HepG2 (cell line): Measurements from ENCODE around the gene MYOM1. TPM values are rescaled to one million over a fixed set of nuclear protein-coding genes. Genes with fewer than 3 reads are reported as not detected.

Source experiments
- HOXA7 ChIP-seq: sonication (generic); formaldehyde crosslinking; IDR thresholded peaks from 2 replicates; pipeline ENCODE4 v1.8.1; 2022; ENCODE audit warnings: mild to moderate bottlenecking, missing genetic modification reagents, moderate library complexity
- KMT2A ChIP-seq: sonication (generic); formaldehyde crosslinking; IDR thresholded peaks from 2 replicates; pipeline ENCODE4 v1.4.0; 2020; ENCODE audit warnings: missing genetic modification reagents
- NAIF1 ChIP-seq: sonication (generic); formaldehyde crosslinking; IDR thresholded peaks from 2 replicates; pipeline ENCODE4 v1.5.0; 2020; ENCODE audit warnings: mild to moderate bottlenecking, missing genetic modification reagents, borderline replicate concordance
- REXO4 ChIP-seq: sonication (generic); formaldehyde crosslinking; IDR thresholded peaks from 2 replicates; pipeline ENCODE4 v1.8.0; 2022; ENCODE audit warnings: missing genetic modification reagents, mild to moderate bottlenecking, borderline replicate concordance
- TBP ChIP-seq: sonication (generic); formaldehyde crosslinking; IDR thresholded peaks from 2 replicates; pipeline ENCODE4 v1.5.0; 2020; ENCODE audit warnings: missing genetic modification reagents
- TOPORS ChIP-seq: sonication (generic); formaldehyde crosslinking; IDR thresholded peaks from 2 replicates; pipeline ENCODE4 v1.8.0; 2023; ENCODE audit warnings: mild to moderate bottlenecking, missing genetic modification reagents
- ZNF496 ChIP-seq: sonication (generic); formaldehyde crosslinking; IDR thresholded peaks from 2 replicates; pipeline ENCODE4 v1.8.1; 2023; ENCODE audit warnings: mild to moderate bottlenecking, moderate library complexity, missing genetic modification reagents; ENCODE audit not compliant: insufficient replicate concordance
- ZNF530 ChIP-seq: sonication (generic); formaldehyde crosslinking; IDR thresholded peaks from 2 replicates; pipeline ENCODE4 v1.5.0; 2020; ENCODE audit warnings: low read depth, mild to moderate bottlenecking, missing genetic modification reagents
- ZNF598 ChIP-seq: sonication (generic); formaldehyde crosslinking; IDR thresholded peaks from 2 replicates; pipeline ENCODE4 v1.5.1; 2020; ENCODE audit warnings: mild to moderate bottlenecking, missing genetic modification reagents, borderline replicate concordance
- polyA plus RNA-seq, 8 experiments: library from polyadenylated mRNA; depleted of rRNA in 3 of 8; stranded (reverse) in 7 of 8; unstranded in 1 of 8; fragments of >200 nt; fragmentation: Illumina TruSeq in 4 of 8; extraction: Trizol in 4 of 8; gene quantifications; 2 replicates each; pipeline versions ENCODE4 v1.2.1 to v1.2.3, GENCODE V29; 2011 to 2016; ENCODE audit warnings: low read depth in 4 of 8, missing spikeins in 1 of 8, mixed read lengths in 1 of 8; ENCODE audit not compliant: insufficient read depth in 1 of 8
- total RNA-seq, 5 experiments: library from RNA; depleted of rRNA; stranded (reverse); fragments of >200 nt; fragmentation: Illumina TruSeq; extraction: Trizol; gene quantifications; 2 replicates each; pipeline ENCODE4 v1.2.3, GENCODE V29; 2016; ENCODE audit warnings: low read depth in 1 of 5
- TF ChIP-seq, protein P1 (sequence below): sonication (generic); formaldehyde crosslinking; IDR thresholded peaks from 2 replicates; pipeline ENCODE4 v1.4.0; 2020; ENCODE audit warnings: missing genetic modification reagents
- TF ChIP-seq, protein P2 (sequence below): sonication (generic); formaldehyde crosslinking; IDR thresholded peaks from 2 replicates; pipeline ENCODE4 v1.4.0; 2020; ENCODE audit warnings: missing genetic modification reagents
- TF ChIP-seq, protein P3 (sequence below): sonication (generic); formaldehyde crosslinking; IDR thresholded peaks from 2 replicates; pipeline ENCODE4 v1.8.0; 2022; ENCODE audit warnings: missing genetic modification reagents, low read depth, mild to moderate bottlenecking, borderline replicate concordance
- TF ChIP-seq, protein P4 (sequence below): IDR thresholded peaks from 2 replicates; pipeline ENCODE4 v1.6.1; 2012; ENCODE audit warnings: inconsistent platforms
- TF ChIP-seq, protein P5 (sequence below): IDR thresholded peaks from 2 replicates; pipeline ENCODE4 v1.6.1; 2016; ENCODE audit warnings: control low read depth
- TF ChIP-seq, protein P6 (sequence below): sonication (generic); formaldehyde crosslinking; IDR thresholded peaks from 2 replicates; pipeline ENCODE4 v1.4.0; 2020; ENCODE audit warnings: missing genetic modification reagents
- TF ChIP-seq, protein P7 (sequence below): sonication (generic); formaldehyde crosslinking; IDR thresholded peaks from 2 replicates; pipeline ENCODE4 v1.9.0; 2021; ENCODE audit warnings: missing genetic modification reagents, borderline replicate concordance

Gene MYOM1
- total and polyA plus RNA-seq, 2 of the 13 experiments (the other 11 are each of a cell fraction or from before 2014, with no cell fraction given), result 0.46 to 0.98 TPM

DNA sequence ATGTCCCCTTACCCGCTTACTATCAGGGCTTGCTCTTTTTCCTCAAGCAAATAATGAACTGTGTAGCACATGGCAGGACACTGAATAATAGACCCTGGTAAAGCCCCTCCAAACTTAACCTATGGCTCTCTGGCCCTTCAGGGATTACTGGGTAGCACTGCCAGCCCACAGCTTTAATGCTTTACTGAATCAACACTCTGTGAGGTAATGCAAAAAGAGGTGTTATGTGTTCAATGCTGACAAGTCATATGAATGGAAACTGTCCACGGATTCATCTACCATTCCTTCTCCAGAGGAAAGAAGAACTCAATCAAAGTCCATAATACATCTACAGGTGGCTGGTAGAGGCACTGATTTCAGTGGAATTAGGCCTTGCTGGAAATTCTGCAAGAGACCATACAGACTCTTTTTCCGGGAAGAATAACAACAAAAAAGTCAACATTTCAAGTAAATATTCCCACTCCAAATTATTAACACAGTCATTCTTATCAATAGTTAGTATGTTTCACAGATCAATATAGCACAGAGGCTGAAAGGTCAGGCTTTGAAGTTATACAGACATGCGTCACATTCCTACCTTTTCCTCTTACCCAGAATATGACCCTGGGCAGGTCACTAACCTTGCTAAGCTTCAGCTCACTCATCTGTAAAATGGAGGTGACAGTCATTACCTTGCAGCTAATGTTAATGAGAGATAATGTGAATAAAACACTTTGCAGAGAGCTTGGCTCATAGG lies 13.8 kb upstream of the MYOM1 start (continued):
- TF ChIP-seq, protein P1, sequence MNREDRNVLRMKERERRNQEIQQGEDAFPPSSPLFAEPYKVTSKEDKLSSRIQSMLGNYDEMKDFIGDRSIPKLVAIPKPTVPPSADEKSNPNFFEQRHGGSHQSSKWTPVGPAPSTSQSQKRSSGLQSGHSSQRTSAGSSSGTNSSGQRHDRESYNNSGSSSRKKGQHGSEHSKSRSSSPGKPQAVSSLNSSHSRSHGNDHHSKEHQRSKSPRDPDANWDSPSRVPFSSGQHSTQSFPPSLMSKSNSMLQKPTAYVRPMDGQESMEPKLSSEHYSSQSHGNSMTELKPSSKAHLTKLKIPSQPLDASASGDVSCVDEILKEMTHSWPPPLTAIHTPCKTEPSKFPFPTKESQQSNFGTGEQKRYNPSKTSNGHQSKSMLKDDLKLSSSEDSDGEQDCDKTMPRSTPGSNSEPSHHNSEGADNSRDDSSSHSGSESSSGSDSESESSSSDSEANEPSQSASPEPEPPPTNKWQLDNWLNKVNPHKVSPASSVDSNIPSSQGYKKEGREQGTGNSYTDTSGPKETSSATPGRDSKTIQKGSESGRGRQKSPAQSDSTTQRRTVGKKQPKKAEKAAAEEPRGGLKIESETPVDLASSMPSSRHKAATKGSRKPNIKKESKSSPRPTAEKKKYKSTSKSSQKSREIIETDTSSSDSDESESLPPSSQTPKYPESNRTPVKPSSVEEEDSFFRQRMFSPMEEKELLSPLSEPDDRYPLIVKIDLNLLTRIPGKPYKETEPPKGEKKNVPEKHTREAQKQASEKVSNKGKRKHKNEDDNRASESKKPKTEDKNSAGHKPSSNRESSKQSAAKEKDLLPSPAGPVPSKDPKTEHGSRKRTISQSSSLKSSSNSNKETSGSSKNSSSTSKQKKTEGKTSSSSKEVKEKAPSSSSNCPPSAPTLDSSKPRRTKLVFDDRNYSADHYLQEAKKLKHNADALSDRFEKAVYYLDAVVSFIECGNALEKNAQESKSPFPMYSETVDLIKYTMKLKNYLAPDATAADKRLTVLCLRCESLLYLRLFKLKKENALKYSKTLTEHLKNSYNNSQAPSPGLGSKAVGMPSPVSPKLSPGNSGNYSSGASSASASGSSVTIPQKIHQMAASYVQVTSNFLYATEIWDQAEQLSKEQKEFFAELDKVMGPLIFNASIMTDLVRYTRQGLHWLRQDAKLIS (CRISPR knock-in tag), result no peak
- TF ChIP-seq HOXA7 (CRISPR knock-in tag), result no peak
- TF ChIP-seq, protein P2, sequence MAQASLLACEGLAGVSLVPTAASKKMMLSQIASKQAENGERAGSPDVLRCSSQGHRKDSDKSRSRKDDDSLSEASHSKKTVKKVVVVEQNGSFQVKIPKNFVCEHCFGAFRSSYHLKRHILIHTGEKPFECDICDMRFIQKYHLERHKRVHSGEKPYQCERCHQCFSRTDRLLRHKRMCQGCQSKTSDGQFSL, result no peak
- no peak for TF ChIP-seq KMT2A (CRISPR knock-in tag)
- no peak for TF ChIP-seq ZNF598 (CRISPR knock-in tag)
- TF ChIP-seq, protein P3, sequence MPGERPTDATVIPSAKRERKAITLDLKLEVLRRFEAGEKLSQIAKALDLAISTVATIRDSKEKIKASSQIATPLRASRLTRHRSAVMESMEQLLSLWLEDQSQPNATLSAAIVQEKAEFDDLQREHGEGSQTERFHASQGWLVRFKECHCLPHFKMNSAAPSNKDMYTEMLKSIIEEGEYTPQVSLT (CRISPR knock-in tag), result no peak
- no peak for TF ChIP-seq ZNF496 (CRISPR knock-in tag)
- TF ChIP-seq TOPORS (CRISPR knock-in tag), result 0 out of 2 replicates have a peak, but pooled peaks have one; percentile 51
- TF ChIP-seq REXO4 (CRISPR knock-in tag), result no peak
- TF ChIP-seq, protein P4, sequence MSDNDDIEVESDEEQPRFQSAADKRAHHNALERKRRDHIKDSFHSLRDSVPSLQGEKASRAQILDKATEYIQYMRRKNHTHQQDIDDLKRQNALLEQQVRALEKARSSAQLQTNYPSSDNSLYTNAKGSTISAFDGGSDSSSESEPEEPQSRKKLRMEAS, result 0 out of 2 replicates have a peak, but pooled peaks have one; percentile 17
- TF ChIP-seq, protein P5, sequence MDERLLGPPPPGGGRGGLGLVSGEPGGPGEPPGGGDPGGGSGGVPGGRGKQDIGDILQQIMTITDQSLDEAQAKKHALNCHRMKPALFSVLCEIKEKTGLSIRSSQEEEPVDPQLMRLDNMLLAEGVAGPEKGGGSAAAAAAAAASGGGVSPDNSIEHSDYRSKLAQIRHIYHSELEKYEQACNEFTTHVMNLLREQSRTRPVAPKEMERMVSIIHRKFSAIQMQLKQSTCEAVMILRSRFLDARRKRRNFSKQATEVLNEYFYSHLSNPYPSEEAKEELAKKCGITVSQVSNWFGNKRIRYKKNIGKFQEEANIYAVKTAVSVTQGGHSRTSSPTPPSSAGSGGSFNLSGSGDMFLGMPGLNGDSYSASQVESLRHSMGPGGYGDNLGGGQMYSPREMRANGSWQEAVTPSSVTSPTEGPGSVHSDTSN (CRISPR knock-in tag), result no peak; the same call in 1 of the 2 replicates
- TF ChIP-seq, protein P6, sequence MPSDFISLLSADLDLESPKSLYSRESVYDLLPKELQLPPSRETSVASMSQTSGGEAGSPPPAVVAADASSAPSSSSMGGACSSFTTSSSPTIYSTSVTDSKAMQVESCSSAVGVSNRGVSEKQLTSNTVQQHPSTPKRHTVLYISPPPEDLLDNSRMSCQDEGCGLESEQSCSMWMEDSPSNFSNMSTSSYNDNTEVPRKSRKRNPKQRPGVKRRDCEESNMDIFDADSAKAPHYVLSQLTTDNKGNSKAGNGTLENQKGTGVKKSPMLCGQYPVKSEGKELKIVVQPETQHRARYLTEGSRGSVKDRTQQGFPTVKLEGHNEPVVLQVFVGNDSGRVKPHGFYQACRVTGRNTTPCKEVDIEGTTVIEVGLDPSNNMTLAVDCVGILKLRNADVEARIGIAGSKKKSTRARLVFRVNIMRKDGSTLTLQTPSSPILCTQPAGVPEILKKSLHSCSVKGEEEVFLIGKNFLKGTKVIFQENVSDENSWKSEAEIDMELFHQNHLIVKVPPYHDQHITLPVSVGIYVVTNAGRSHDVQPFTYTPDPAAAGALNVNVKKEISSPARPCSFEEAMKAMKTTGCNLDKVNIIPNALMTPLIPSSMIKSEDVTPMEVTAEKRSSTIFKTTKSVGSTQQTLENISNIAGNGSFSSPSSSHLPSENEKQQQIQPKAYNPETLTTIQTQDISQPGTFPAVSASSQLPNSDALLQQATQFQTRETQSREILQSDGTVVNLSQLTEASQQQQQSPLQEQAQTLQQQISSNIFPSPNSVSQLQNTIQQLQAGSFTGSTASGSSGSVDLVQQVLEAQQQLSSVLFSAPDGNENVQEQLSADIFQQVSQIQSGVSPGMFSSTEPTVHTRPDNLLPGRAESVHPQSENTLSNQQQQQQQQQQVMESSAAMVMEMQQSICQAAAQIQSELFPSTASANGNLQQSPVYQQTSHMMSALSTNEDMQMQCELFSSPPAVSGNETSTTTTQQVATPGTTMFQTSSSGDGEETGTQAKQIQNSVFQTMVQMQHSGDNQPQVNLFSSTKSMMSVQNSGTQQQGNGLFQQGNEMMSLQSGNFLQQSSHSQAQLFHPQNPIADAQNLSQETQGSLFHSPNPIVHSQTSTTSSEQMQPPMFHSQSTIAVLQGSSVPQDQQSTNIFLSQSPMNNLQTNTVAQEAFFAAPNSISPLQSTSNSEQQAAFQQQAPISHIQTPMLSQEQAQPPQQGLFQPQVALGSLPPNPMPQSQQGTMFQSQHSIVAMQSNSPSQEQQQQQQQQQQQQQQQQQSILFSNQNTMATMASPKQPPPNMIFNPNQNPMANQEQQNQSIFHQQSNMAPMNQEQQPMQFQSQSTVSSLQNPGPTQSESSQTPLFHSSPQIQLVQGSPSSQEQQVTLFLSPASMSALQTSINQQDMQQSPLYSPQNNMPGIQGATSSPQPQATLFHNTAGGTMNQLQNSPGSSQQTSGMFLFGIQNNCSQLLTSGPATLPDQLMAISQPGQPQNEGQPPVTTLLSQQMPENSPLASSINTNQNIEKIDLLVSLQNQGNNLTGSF (CRISPR knock-in tag), result no peak
- TF ChIP-seq NAIF1 (CRISPR knock-in tag), result peak; percentile 83
- no peak for TF ChIP-seq ZNF530 (CRISPR knock-in tag)
- TF ChIP-seq, protein P7, sequence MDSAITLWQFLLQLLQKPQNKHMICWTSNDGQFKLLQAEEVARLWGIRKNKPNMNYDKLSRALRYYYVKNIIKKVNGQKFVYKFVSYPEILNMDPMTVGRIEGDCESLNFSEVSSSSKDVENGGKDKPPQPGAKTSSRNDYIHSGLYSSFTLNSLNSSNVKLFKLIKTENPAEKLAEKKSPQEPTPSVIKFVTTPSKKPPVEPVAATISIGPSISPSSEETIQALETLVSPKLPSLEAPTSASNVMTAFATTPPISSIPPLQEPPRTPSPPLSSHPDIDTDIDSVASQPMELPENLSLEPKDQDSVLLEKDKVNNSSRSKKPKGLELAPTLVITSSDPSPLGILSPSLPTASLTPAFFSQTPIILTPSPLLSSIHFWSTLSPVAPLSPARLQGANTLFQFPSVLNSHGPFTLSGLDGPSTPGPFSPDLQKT (CRISPR knock-in tag), result no peak
- TF ChIP-seq TBP (CRISPR knock-in tag), result no peak
